Ectodermal cell (in vitro differentiated cells): Measurements from ENCODE around the gene ARHGEF28.

Source experiments
- H3K27ac ChIP-seq: 2 replicates; pipeline ENCODE4 v1.7.0; 2013; ENCODE audit warnings: mild to moderate bottlenecking, low read depth, low read length; ENCODE audit not compliant: insufficient read depth, poor library complexity, severe bottlenecking
- H3K27me3 ChIP-seq: 2 replicates; pipeline ENCODE4 v1.7.0; 2013; ENCODE audit warnings: mild to moderate bottlenecking, low read length; ENCODE audit not compliant: insufficient read depth, control insufficient read depth, poor library complexity, severe bottlenecking
- H3K36me3 ChIP-seq: one replicate; pipeline ENCODE4 v1.7.0; 2013; ENCODE audit warnings: low read length; ENCODE audit not compliant: control insufficient read depth, insufficient read depth
- H3K4me1 ChIP-seq: one replicate; pipeline ENCODE4 v1.7.0; 2013; ENCODE audit warnings: low read length; ENCODE audit not compliant: control insufficient read depth, insufficient read depth
- H3K4me3 ChIP-seq: 2 replicates; pipeline ENCODE4 v1.7.0; 2013; ENCODE audit warnings: low read depth, low read length, control low read depth; ENCODE audit not compliant: insufficient read depth
- H3K9me3 ChIP-seq: 2 replicates; pipeline ENCODE4 v1.7.0; 2013; ENCODE audit warnings: mild to moderate bottlenecking, low read length, moderate library complexity; ENCODE audit not compliant: control insufficient read depth
- WGBS, 2 experiments: methylation state at CpG; one replicate each; pipeline ENCODE4 v1.1.7; 2013; ENCODE audit warnings: missing lambda C conversion rate in 2 of 2; 5-methylcytosine and 5-hydroxymethylcytosine counted together

The ARHGEF28 gene

DNA sequence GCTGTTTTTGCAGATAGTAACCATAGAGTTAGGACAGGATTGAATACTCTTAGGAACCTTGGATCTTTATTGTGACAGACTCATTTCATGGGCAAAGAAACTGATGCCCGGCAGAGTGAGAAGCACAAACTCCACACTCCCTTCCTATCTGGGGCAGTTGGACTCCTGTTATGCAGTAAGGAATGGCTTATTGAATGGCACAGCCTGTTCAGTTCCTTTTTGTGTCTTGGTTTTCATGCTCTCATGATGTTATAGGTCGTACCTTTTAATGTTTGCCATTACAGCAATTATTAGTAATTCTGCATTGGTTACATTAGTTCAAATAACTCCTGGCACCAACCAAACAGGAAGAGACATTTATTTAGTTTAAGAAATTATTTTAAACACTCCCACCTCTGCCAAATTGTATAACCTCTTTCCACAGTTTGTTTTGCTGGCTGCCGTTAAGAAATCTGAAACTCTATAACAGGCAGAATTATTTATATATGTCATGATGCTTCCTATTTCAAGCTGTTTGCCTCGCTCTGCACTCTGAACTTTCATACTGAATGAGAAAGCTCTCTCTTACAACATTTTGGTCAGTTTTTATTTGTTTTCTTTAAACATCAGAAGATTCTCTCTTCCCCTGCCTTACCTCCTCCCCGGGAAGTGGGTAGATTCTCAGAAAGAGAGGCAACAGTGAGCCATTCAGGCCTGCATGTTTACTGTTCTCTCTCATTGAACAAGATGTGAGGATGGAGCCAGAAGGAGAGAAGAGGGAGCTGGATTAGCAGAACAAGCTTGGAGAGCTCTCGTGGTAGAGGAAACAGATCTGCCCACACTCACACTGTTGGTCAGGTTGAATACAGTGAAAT lies 144.4 kb downstream of the ARHGEF28 start:
- no peaks in the 10 kb centered on the region for H3K36me3 ChIP-seq
- H3K4me1 ChIP-seq: no peaks in the 10 kb centered on the region
- no peak overlapping the region for H3K27ac ChIP-seq
- no peaks in the 10 kb centered on the region for H3K27me3 ChIP-seq
- 94 to 96% methylated on average over 4 to 6 of the region's 6 CpGs for WGBS, 2 experiments
- no peak overlapping the region for H3K4me3 ChIP-seq
- H3K9me3 ChIP-seq: no peaks in the 10 kb centered on the region

DNA sequence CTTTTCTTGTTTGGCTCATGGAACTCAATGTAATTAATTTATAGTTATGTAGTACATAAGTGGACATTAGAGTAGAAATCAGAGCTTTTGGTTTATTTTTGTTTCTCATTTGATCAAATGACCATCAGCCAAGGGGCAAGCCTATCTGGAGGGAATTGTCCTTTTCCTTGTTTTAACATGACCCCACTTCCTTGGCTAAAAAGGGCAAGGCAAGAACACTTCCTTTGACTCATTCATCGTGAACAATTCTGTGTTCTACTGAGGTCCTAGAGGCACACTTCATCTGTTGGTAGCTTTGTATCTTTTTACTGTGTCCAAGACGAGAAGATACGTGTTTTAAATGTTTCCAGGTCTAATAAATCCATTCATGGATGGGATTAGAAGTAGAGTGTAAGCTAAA lies 148.9 kb downstream of the ARHGEF28 start:
- WGBS, 2 experiments: 96 to 98% methylated on average over 3 of the region's 3 CpGs
- no peaks in the 10 kb centered on the region for H3K4me1 ChIP-seq
- no peak overlapping the region for H3K27ac ChIP-seq
- H3K9me3 ChIP-seq: no peaks in the 10 kb centered on the region
- H3K36me3 ChIP-seq: no peaks in the 10 kb centered on the region
- H3K4me3 ChIP-seq: no peak overlapping the region
- H3K27me3 ChIP-seq: no peaks in the 10 kb centered on the region

DNA sequence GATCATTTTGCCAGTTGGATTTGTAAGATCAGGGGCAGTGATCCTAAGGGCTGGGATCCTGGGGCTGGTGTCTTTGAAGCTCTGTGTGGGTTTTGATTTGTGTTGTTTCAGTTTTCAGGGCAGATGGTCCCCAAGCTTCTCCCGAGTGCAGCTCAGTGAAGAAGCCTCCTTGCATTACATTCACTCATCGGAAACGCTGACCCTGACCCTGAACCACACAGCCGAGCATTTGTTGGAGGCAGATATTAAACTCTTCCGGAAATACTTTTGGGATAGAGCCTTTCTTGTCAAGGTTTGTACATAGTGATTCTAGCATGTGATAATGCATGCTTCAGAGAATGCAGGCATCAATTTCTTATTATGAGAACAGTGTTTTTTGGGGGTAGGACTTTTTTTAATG lies 150.4 kb downstream of the ARHGEF28 start:
- Histone ChIP-seq H3K4me3 (no peak overlapping the region), H3K36me3 (no peaks in the 10 kb centered on the region), H3K27ac (no peak overlapping the region), H3K4me1 (no peaks in the 10 kb centered on the region), H3K9me3 (no peaks in the 10 kb centered on the region), H3K27me3 (no peaks in the 10 kb centered on the region)
- 90 to 92% methylated on average over 5 of the region's 5 CpGs for WGBS, 2 experiments

DNA sequence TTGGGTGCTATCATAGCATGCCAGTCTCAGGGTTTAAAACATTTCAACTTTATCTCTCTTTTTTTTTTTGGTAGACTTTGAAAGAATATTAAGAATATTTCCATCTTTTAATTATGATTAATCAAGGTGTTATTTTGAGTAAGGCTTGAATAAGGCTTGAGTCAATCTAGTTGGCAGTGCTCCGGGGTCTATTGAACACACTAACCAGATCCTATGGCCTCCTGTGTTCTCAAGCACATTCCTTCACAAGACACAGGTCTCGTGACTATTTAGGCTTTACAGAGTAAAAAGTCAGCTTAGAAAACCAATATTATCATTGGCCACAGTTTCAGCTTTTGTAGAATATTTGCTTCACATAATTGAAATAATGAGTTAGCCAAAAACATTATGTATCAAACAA lies 151.2 kb downstream of the ARHGEF28 start:
- Histone ChIP-seq H3K9me3 (no peaks in the 10 kb centered on the region), H3K36me3 (no peaks in the 10 kb centered on the region), H3K4me1 (no peaks in the 10 kb centered on the region), H3K4me3 (no peak overlapping the region), H3K27me3 (no peaks in the 10 kb centered on the region), H3K27ac (no peak overlapping the region)
- WGBS, 2 experiments: 89 to 100% methylated on average over 2 of the region's 2 CpGs

DNA sequence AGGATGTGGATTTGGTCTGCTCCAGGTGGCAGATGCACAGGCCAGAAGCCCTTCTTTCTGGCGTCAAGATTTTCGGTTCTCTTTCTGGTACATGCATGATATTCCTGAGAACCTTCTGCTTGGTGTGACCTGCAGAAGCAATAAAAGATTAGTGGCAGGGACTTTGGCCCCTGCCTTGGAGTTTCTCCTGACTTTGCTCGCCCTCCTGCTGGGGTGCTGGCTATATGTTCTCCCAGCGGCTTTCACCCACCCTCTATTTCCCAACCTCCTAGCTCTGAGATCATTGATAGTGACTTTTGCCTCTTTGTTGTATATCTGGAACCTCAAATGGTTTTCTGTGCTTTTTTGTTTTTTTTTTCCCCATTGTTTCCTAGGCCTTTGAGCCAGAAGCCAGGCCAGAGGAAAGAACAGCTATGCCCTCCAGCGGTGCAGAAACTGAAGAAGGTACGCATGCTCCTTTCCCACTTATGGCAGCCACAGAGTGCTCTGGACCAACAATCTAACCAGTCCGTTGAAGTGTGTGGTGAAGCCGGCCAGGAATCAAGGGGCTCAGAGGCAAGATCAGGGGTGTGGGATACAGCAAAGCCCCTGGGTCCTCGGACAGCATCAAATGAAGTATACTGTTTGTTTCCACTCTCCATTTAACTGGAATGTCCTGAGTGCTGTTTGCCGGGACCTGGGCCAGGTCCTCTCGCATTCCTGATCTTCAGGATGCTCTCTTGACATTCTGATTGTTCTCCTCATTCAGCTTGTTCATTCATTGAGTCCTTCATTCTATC lies 154.5 kb downstream of the ARHGEF28 start:
- no peaks in the 10 kb centered on the region for H3K27me3 ChIP-seq
- no peaks in the 10 kb centered on the region for H3K4me1 ChIP-seq
- H3K36me3 ChIP-seq: no peaks in the 10 kb centered on the region
- no peak overlapping the region for H3K4me3 ChIP-seq
- H3K27ac ChIP-seq: no peak overlapping the region
- no peaks in the 10 kb centered on the region for H3K9me3 ChIP-seq
- WGBS, 2 experiments: 89 to 91% methylated on average over 10 to 11 of the region's 11 CpGs

DNA sequence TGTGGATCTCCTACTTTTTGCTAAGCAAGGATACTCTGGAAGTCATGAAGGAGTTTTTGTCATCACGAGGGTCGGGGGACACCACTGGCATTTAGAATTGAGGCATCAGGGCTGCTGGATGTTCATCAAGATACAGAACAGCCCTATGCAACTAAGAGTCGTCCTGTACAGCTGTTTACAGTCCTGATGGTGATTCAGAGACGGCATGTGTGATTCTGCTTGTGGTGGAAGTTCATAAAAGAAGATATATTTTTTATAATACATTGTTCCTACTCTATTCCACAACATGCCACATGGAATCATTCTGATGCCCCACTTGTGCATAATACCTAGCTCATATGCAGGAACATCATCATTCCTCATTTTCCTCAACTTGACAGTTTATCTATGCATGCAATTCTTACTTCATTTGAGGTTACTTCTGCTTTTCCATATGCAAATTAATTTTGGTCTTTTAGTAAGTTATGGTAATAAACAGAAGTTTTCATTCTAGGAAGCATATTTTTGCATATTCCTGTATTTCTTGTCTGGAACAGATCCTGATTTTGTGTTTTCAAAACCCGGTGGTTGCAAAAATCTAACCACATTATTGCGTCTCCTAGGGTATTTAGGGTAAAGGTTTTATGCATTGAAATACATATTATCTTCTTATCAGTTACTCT lies 155.2 kb downstream of the ARHGEF28 start:
- no peaks in the 10 kb centered on the region for H3K9me3 ChIP-seq
- no peak overlapping the region for H3K27ac ChIP-seq
- H3K27me3 ChIP-seq: no peaks in the 10 kb centered on the region
- H3K4me1 ChIP-seq: no peaks in the 10 kb centered on the region
- 88 to 89% methylated on average over 3 to 5 of the region's 6 CpGs for WGBS, 2 experiments
- no peak overlapping the region for H3K4me3 ChIP-seq
- no peaks in the 10 kb centered on the region for H3K36me3 ChIP-seq

DNA sequence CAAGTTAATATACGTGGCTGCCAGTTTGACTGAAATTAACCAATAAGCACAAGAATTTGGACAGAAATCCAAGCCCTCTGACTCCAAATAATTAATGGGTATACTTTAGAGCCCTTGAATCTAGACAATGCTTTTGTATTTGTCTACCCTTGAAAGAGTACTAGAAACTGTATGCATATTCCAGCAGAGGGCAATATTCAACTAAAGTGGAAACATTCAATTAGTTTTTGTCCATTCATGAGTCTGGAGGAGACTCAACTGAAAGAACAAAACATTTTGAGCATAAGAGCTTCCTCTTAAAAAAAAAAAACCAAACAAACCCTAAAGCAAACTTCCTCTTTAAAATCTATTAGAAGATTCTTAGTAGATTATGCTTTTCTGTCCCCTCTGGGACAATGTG lies 157.8 kb downstream of the ARHGEF28 start:
- H3K9me3 ChIP-seq: no peaks in the 10 kb centered on the region
- H3K27ac ChIP-seq: no peak overlapping the region
- no peaks in the 10 kb centered on the region for H3K4me1 ChIP-seq
- no peaks in the 10 kb centered on the region for H3K36me3 ChIP-seq
- H3K27me3 ChIP-seq: no peaks in the 10 kb centered on the region
- H3K4me3 ChIP-seq: no peak overlapping the region
- WGBS, 2 experiments: 89 to 100% methylated on average over 1 of the region's 1 CpG

DNA sequence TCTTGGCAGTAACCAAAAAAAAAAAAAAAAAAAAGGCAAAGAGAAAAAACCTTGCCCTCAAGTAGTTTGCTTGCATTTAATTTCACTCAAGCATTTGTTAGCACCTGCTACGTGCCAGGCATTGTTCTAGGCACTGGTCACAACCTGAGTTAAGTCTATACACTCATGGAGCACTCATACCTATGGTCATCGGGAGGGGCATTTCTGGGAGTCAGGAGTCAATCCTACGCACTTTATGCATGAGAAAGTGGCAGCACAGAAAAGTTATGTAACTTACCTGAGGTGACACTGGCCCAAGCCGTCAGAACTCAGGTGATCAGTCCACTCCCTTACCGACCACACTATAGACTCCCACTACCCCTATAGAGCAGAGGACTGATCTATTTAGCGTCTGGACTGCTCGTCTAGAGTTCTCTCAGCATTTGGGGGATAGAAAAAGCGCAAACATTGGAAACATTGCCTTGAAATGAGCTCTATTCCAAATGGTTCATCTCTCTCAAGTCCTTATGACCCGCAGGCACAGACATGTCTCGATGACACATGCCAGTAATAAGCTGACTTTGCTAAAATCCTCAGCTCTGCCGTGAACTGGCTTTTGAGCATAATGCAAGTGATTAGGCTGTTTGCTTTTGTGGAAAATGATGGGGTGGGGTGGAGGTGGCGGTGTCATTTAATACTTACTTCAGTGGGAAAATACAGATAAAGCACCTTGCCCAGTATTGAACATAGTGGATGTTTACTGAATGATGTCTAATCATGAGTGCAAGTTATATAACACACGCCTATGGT lies 160.2 kb downstream of the ARHGEF28 start:
- Histone ChIP-seq H3K4me1 (no peaks in the 10 kb centered on the region), H3K27ac (no peak overlapping the region)
- 94 to 95% methylated on average over 13 of the region's 13 CpGs for WGBS, 2 experiments

DNA sequence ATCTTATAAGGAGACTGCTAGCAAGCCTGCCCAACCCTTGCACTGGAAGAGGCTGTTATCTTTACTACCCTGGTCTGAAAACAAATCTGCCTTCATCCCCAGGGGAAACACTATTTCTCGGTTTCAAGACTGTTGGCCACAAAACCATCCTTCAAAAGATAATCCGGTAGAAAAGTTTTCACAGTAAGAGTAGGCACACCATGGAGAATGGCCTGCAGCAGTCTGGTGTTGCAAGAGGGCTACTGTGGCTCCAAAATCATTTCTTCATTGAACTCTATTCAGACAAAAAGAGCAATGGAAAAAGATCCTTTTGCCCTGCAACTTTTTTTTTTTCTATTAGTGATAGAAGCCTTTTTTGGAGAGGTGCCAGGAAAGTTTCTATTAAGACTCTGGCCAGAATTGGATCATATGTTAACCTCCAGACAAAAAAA lies 163.9 kb downstream of the ARHGEF28 start:
- no peak overlapping the region for H3K27ac ChIP-seq
- no peaks in the 10 kb centered on the region for H3K27me3 ChIP-seq
- no peaks in the 10 kb centered on the region for H3K36me3 ChIP-seq
- no peak overlapping the region for H3K4me3 ChIP-seq
- H3K4me1 ChIP-seq: no peaks in the 10 kb centered on the region
- 81 to 98% methylated on average over 2 of the region's 2 CpGs for WGBS, 2 experiments
- H3K9me3 ChIP-seq: no peaks in the 10 kb centered on the region

More for the DNA sequence above, 160.2 kb downstream of the ARHGEF28 start:
- Histone ChIP-seq H3K9me3 (no peaks in the 10 kb centered on the region), H3K36me3 (no peaks in the 10 kb centered on the region), H3K4me3 (no peak overlapping the region), H3K27me3 (no peaks in the 10 kb centered on the region)
